NCI-H2107 treated with DMSO at 0.1 percent for 48 hours (cell line): Measurements from ENCODE around the gene CEPT1.

ENCODE experiments used
- DNase-seq: peaks from one replicate; lab custom pipeline; 2025; ENCODE audit not compliant: unreplicated experiment; lab: John Stamatoyannopoulos, UW

Gene CEPT1

GRCh38 chr1:111225717-111226400 lies 85.8 kb downstream of the CEPT1 start:
- peak; percentile 36 for DNase-seq

- no peak for DNase-seq
Observed at GRCh38 chr1:111227434-111227833, 87.4 kb downstream of the CEPT1 start, which contains the start of gene CHI3L2. Gene CHI3L2, plus strand, starts transcription at chr1:111227713. Its CDS starts 17 bp downstream, at chr1:111227730.

- no peak for DNase-seq
Observed at GRCh38 chr1:111227851-111228747, 88.1 kb downstream of the CEPT1 start.

GRCh38 chr1:111228748-111229126 lies 88.7 kb downstream of the CEPT1 start:
- no peak for DNase-seq

- no peak for DNase-seq
Observed at GRCh38 chr1:111232134-111232533, 92.1 kb downstream of the CEPT1 start.

GRCh38 chr1:111234258-111234657 lies 94.2 kb downstream of the CEPT1 start:
- DNase-seq = no peak
